ENCODE results near the gene KCNH1.
"Not testable (repeated sequence)": the region's sequence is repeated elsewhere in the genome, so short reads cannot be mapped to it uniquely, and the experiment has no call there.

KCNH1 gene

GRCh38 chr1:211009944-211010343 is 124.0 kb downstream of the KCNH1 start:
- no peak for TF ChIP-seq CTCF (IDR thresholded peaks at IDR 0.05; ENCODE audit: low read depth, low read length, missing control alignments)
- no peak overlapping the region for H3K4me3 ChIP-seq (ENCODE audit: low read depth, low read length)
- DNase-seq (ENCODE audit: low read depth): no peak

- no peak for TF ChIP-seq CTCF (IDR thresholded peaks at IDR 0.05; ENCODE audit: low read depth, low read length, missing control alignments)
- no peak for DNase-seq (ENCODE audit: low read depth)
- H3K4me3 ChIP-seq (ENCODE audit: low read depth, low read length): no peak overlapping the region
Measured at GRCh38 chr1:211007830-211008229, 126.1 kb downstream of the KCNH1 start.

GRCh38 chr1:210995931-210996330 is 138.0 kb downstream of the KCNH1 start:
- H3K4me3 ChIP-seq (ENCODE audit: low read depth, low read length); DNase-seq (ENCODE audit: low read depth): not testable (repeated sequence)

- DNase-seq (ENCODE audit: low read depth): no peak
- H3K4me3 ChIP-seq (ENCODE audit: low read depth, low read length): no peak overlapping the region
- no peak for TF ChIP-seq CTCF (IDR thresholded peaks at IDR 0.05; ENCODE audit: low read depth, low read length, missing control alignments)
Measured at GRCh38 chr1:210992837-210993236, 141.1 kb downstream of the KCNH1 start.

- no peak for DNase-seq (ENCODE audit: low read depth)
- TF ChIP-seq CTCF (IDR thresholded peaks at IDR 0.05; ENCODE audit: low read depth, low read length, missing control alignments): no peak
- H3K4me3 ChIP-seq (ENCODE audit: low read depth, low read length): no peak overlapping the region
Measured at GRCh38 chr1:210989905-210990304, 144.0 kb downstream of the KCNH1 start.

GRCh38 chr1:210981490-210981889 is 152.5 kb downstream of the KCNH1 start:
- no peak for DNase-seq (ENCODE audit: low read depth)
- no peak overlapping the region for H3K4me3 ChIP-seq (ENCODE audit: low read depth, low read length)

GRCh38 chr1:210980082-210980481 is 153.9 kb downstream of the KCNH1 start:
- no peak overlapping the region for H3K4me3 ChIP-seq (ENCODE audit: low read depth, low read length)
- no peak for DNase-seq (ENCODE audit: low read depth)
- no peak for TF ChIP-seq CTCF (IDR thresholded peaks at IDR 0.05; ENCODE audit: low read depth, low read length, missing control alignments)

More at GRCh38 chr1:210981490-210981889, 152.5 kb downstream of the KCNH1 start:
- no peak for TF ChIP-seq CTCF (IDR thresholded peaks at IDR 0.05; ENCODE audit: low read depth, low read length, missing control alignments)

- DNase-seq (ENCODE audit: low read depth): no peak
- H3K4me3 ChIP-seq (ENCODE audit: low read depth, low read length): no peak overlapping the region
- no peak for TF ChIP-seq CTCF (IDR thresholded peaks at IDR 0.05; ENCODE audit: low read depth, low read length, missing control alignments)
Measured at GRCh38 chr1:210978974-210979354, 155.0 kb downstream of the KCNH1 start.

Data from GM12864 (cell line).